HG03520 (cell line): ENCODE data around the gene MICALL2.

Experiments used
- ATAC-seq: cut with Tn5 transposase; IDR thresholded peaks from one replicate; pipeline ENCODE4 v1.9.1; 2021; ENCODE audit warnings: mild to moderate bottlenecking, moderate library complexity; ENCODE audit not compliant: unreplicated experiment

Gene MICALL2

DNA sequence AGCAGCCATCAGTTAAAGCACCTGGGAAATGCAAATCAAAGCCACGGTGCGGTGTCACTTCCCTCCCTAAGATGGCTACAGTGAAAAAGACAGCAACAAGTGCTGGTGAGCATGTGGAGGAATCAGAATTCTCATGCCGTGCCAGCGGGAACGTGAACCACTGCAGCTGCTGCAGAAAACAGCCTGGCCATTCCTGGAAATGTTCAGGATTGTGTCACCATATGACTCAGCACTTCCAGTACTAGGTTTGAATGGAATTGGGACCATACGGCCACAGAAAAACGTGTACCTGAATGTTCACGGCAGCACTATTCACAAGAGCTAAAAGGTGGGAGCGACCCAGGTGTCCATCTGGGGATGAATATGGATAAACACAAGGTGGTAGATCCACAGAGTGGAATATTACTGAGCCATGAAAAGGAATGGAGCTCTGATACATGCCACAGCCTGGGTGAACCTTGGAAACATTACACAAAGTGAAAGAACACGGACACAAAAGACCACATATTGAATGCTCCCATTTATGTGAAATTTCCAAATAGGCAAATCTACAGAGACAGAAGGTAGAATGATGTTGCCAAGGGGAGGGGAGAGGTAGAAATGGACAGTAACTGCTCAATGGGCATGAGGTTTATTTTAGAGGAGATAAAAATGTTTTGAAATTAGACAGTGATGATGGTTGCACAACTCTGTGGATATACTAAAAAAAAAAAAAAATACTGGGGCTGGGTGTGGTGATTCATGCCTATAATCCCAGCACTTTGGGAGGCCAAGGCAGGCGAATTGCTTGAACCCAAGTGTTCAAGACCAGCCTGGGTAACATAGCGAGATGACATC is 61.6 kb downstream of the MICALL2 start:
- ATAC-seq, result no peak

DNA sequence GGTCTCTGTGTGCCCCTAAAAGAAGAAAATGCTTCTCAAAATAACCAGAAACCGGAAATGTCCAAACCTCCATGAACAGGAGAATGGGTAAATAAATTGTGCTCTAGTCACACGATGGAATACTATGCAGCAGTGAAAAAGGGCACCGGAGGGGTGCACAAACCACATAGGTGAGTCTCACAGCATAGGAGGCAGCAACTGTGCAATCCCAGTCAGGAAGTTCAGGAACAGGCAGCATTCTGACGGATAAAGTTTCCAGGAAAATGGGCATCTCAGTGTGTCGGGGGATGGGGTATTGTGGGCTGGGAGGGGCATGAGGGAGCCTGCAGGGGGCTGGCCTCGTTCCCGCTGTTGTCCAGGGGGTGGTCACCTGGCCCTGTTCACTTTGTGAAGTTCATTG is 63.1 kb downstream of the MICALL2 start:
- no peak for ATAC-seq

DNA sequence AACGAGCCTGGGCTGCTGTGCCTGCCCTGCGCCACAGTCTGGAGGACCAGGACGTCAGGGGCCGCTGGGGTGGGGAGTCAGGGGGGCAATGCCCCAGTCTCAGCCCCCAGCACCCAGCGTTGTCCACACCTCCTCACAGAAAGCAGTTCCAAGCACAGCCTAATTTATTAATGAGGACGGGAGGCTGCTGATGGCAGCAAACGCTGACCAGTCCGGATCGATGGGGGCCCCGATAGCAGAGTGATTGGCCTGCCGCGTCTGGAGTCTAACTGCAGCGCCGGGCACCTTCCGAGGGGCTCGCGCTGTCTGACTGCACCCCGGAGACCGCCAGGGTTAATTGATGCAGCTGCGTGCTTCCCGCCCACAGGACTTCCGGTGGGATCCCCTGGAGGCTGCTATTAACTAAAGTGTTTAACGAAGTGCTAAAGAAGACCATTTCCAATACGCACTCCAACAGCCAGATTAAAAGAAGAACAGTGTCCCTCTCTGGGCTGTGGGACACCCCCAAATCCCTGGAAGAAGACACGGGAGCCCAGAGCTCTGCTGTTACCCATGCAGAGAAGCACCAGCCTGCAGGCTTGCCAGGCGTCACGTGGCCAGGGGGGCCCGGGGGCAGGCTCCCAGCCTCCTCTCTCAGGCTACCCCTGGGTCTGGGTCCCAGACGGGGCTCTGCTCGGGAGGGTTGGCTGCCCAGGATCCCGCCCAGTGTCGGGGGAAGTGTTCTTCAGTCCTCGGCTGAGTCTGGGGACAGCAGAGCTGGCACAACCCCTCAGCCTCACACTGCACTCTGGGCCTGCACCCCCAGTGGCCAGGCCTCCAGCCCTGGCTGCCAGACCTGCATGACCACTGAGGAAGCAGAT is 63.8 kb downstream of the MICALL2 start:
- ATAC-seq, result no peak

DNA sequence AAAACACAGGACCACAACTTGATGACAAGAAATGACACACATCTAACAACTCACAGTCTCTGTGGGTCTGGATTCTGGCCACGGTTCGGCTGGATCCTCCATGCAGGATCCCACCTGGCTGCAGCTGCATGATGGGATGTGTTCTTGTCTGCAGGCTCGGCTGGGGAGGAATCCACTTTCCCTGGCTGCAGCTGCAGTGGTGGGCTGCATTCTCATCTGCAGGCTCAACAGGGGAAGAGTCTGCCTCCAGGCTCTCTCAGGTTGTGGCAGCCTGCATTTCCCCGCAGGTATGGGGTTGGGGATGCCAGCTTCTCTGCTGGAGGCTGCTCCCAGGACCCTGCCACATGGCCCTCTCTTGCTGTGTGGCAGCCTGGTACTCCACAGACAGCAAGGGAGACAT is 64.9 kb downstream of the MICALL2 start:
- ATAC-seq, result no peak

DNA sequence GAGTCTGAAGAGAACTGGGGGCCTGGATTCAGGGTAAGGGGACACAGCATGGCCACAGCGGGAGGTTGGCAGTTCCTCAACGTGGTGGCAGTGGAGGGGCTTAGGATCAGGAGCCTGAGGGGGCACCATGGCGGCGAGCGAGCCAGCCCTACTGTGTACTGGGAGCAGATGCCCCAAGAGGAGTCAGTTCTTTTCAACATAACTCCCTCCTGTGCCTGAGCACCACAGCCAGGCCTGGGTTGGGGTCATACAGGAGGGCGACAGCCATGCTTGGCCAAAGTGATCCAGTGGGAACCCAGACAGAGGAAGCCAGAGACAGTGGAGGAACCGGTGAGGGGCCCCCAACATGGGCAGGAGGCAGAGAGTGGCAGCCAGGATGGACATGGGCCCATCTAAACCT is 65.8 kb downstream of the MICALL2 start:
- no peak for ATAC-seq

DNA sequence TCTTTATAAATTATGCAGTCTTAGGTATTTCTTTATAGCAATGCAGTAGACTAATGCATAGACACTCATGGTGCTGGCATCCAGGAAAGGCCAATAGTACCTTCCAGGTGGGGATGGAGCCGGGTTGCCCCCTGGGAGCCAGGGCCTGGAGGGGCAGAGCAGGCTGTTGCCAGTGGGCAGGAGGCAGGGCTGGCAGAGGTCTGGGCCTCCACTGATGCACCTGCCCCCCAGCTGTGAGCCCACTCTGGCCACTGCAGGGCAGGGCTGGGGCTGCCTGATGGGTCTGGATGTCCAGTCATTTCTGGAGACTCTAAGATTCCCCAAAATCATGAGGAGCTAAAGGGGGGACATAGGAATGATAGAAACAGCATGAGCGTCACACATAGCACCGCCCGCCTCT is 66.7 kb downstream of the MICALL2 start:
- no peak for ATAC-seq

DNA sequence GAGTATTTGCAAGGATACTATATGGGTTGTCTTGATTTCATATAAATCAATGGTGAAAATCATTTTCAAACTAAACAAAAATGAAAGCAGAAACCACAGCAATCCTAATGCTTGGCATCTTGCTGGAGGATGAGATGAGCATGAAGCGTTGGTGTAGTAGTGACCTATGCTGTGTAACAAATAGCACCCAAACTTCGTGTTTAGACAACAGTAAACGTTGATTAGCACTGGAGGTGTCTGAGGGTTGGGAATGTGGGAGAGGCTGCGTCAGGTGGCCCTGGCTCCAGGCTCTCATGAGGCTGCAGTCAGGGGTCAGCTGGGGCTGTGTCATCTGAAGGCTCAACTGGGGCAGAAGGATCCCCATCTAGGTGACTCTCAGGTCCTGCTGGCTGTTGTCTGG is 67.8 kb downstream of the MICALL2 start:
- no peak for ATAC-seq

DNA sequence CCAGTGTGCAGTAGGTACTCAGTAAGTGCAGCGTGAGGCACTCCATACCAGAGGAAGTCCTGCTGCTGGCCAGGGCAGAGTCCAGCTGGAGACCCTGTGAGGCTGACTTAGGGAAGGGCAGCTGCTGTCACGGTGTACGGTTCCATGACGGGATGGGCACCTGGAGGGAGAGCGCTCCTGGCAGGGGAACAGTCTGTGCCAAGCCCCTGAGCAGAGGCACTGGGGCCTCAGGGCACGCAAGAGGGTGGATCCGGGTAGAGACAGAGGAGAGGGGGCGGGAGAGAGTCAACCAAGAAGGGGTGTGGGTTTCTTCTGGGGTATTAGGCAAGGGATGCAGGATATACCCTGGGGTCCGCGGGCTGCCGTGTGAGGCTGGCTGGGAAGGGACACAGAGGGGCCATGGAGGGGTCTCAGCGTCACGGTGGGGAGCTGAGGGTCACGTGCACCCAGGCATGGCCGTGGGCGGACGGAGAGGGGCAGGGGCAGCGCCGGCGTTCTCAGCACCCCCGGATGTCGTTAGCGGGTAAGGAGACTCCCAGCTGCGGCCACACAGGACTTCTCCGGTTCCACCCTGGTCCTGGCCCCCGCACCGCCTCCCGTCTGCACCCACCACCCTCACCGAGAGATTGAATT is 70.5 kb downstream of the MICALL2 start:
- no peak for ATAC-seq

DNA sequence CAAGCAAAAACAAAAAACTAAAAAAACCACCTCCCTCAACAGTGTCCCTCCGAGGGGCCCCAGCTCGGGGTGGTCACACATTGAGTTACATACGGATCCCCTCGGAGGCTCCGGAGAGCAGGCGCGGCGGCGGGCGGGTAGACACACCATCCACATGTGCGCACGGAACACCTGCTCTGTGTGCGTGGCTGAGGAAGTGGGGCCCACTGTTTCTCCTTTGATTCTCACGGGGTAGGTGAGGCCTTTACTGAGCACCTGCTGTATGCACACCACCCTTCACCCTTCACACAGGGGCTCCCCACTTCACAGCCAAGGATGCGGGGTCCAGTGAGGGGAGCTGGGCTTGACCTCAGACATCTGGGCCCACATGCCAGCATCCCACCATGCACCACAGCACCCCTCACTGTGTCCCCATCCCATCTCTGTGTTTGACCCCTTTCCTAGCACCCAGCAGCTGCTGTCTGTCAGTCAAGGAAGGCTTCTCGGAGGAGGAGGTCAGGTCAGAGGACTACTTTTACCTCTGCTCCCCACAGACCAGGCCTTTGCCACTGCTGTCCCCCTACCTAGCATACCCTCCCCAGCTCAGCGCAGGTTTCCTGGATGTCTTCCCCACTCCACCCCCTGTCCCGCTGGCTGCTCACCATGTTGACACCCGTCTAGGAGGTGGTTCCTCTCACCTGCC is 71.1 kb downstream of the MICALL2 start:
- no peak for ATAC-seq

DNA sequence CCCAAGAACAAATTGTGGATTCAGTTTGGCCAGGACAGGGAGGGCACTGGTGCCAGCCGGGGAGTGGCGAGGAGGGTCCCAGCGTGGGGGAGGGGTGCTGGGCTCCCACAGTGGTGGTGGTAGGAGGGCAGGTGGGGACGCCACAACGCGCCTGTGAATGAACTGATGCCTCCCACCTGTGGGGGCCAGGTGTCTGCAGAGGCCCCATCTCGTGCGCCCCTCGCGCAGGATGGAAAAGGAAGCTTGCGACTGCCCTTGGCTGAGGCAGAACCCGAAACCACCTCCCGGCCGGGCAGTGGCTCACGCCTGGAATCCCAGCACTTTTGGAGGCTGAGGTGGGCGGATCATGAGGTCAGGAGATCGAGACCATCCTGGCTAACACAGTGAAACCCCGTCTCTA is 72.0 kb downstream of the MICALL2 start:
- no peak for ATAC-seq

DNA sequence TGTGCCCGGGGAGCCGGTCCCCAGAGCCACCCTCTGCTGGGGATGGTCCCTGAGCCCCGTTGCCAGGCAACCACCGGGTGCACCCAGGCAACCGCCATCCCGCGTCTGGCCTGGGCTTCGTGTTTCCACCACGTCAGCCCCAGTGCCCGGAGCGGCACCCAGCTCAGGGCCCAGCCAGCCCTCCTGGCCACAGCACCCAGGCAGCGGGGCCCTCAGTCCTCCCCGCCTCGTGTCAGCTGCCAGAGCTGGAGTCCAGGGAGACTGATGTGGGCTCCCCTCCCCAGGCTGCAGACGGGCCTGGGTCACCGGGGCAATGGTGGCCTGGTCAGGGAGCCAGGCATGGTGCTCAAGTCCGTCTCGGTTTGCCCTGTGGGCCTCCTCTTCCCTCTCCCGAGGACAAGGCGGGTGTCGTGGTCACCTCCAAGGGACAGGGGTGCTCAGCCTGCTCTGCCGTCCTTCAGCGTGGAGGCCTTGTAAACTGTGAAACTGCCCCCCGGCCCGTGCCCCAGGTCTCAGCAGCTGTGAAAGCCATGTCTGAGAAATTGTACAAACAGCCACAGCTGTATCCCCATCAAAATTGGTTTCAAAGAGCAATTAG is 72.5 kb downstream of the MICALL2 start:
- no peak for ATAC-seq

DNA sequence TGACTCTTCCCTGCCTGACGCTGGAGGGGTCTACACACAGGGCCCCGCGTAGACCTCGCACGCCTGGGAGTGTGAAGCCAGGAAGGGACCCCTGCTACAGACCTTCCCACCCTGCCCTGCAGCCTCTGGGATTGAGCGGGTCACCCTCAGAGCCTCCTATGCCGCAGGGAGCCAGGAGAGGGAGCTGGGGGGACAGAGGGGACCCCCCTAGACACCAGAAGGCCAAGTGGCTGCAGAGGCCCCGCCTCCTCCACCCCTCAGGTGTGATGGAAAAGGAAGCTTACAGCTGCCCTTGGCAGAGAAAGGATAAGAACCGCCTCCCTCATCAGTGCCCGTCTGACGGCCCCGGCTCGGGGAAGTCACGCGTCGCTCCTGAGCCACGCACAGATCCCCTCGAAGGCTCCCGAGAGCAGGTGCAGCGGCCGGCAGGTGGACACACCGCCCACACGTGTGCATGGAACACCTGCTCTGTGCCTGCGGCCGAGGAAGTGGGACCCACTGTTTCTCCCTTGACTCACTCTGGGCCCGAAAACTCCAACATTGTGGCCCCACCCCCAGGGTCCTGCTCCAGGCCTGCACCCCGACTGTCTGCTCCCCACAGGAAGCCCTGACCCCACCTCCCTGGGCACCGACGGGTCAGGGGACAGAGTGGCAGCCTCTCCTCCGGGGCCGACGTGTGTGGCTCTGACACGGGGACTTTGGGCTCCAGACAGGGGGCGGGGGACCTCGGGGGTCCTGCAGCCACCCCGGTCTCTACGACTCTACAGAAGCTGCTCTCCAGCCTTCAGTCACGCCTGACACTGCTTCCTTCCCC is 73.3 kb downstream of the MICALL2 start:
- no peak for ATAC-seq

DNA sequence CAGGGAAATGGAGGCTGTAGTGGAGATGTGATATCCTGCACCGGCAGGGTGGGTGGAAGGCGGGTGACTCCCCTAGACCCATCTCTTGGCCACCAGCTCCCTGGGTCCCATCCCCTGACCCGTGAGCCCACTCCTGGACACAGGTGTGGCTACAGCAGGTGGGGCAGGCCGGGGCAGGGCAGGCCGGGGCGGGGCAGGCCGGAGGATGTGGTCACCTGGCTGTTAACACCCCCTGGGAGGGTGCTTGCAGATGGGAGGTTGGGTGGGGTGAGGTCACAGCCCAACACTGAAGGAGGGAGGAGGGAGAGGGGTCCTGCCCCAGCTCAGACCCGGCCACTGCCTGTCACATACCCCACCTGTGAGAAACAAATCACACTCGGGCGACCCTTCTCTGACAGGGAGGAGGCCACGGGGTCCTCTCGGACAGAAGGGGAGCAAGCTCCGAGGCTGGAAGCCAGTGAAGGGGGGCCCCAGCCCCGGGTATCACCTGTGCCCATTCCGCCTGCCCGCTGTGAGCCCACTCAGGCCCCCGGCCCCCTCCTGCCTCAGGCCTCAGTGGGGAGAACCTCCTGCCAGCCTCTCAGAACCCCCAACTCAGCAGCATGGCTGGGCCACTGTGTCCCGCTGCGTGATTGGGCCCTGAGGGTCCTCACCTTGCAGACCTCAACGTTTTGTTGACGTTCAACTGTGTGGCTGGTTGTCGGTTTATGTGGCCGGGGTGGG is 74.0 kb downstream of the MICALL2 start:
- no peak for ATAC-seq
